ENCODE data around the gene FAM234B.
A peak's percentile ranks its signal among the peaks of the same experiment; 100 is the strongest.
"Not testable (repeated sequence)": the region's sequence is repeated elsewhere in the genome, so short reads cannot be mapped to it uniquely, and the experiment has no call there.

The FAM234B gene

GRCh38 chr12:13083638-13084037 is 39.5 kb downstream of the FAM234B start:
- not testable (repeated sequence) for H3K9me3 ChIP-seq (ENCODE audit: control insufficient read depth, low read length); H3K4me3 ChIP-seq (ENCODE audit: low read length); H3K9ac ChIP-seq (ENCODE audit: low read length); DNase-seq (ENCODE audit: low read depth); H3K27me3 ChIP-seq (replicated peaks; ENCODE audit: control insufficient read depth, insufficient read depth, low read length); H3K4me1 ChIP-seq (ENCODE audit: control insufficient read depth, insufficient read depth, low read length)
- H3K36me3 ChIP-seq (ENCODE audit: control insufficient read depth, insufficient read depth, low read length, severe bottlenecking), result peaks cover 28% of the 10 kb centered on the region

GRCh38 chr12:13084898-13085640 is 40.9 kb downstream of the FAM234B start:
- no peak for DNase-seq (ENCODE audit: low read depth)
- Histone ChIP-seq H3K4me1 (ENCODE audit: control insufficient read depth, insufficient read depth, low read length) (peaks cover 6% of the 10 kb centered on the region), H3K9me3 (ENCODE audit: control insufficient read depth, low read length) (no peaks in the 10 kb centered on the region), H3K27me3 (replicated peaks; ENCODE audit: control insufficient read depth, insufficient read depth, low read length) (no peaks in the 10 kb centered on the region), H3K36me3 (ENCODE audit: control insufficient read depth, insufficient read depth, low read length, severe bottlenecking) (peaks cover 23% of the 10 kb centered on the region), H3K4me3 (ENCODE audit: low read length) (no peak overlapping the region), H3K9ac (ENCODE audit: low read length) (no peak overlapping the region)

GRCh38 chr12:13085968-13086686 is 41.9 kb downstream of the FAM234B start:
- H3K4me1 ChIP-seq (ENCODE audit: control insufficient read depth, insufficient read depth, low read length), result peaks cover 6% of the 10 kb centered on the region
- H3K36me3 ChIP-seq (ENCODE audit: control insufficient read depth, insufficient read depth, low read length, severe bottlenecking), result peaks cover 13% of the 10 kb centered on the region
- no peak overlapping the region for H3K9ac ChIP-seq (ENCODE audit: low read length)
- H3K4me3 ChIP-seq (ENCODE audit: low read length), result no peak overlapping the region
- H3K9me3 ChIP-seq (ENCODE audit: control insufficient read depth, low read length), result no peaks in the 10 kb centered on the region
- H3K27me3 ChIP-seq (replicated peaks; ENCODE audit: control insufficient read depth, insufficient read depth, low read length), result no peaks in the 10 kb centered on the region
- DNase-seq (ENCODE audit: low read depth), result no peak

- Histone ChIP-seq H3K9ac (ENCODE audit: low read length) (no peak overlapping the region), H3K36me3 (ENCODE audit: control insufficient read depth, insufficient read depth, low read length, severe bottlenecking) (peaks cover 8% of the 10 kb centered on the region), H3K9me3 (ENCODE audit: control insufficient read depth, low read length) (no peaks in the 10 kb centered on the region), H3K4me1 (ENCODE audit: control insufficient read depth, insufficient read depth, low read length) (peaks cover 16% of the 10 kb centered on the region), H3K4me3 (ENCODE audit: low read length) (no peak overlapping the region), H3K27me3 (replicated peaks; ENCODE audit: control insufficient read depth, insufficient read depth, low read length) (no peaks in the 10 kb centered on the region)
- DNase-seq (ENCODE audit: low read depth), result no peak
Observed at GRCh38 chr12:13087766-13088165, 43.6 kb downstream of the FAM234B start.

GRCh38 chr12:13088496-13088895 is 44.3 kb downstream of the FAM234B start:
- Histone ChIP-seq H3K4me3 (ENCODE audit: low read length) (no peak overlapping the region), H3K27me3 (replicated peaks; ENCODE audit: control insufficient read depth, insufficient read depth, low read length) (no peaks in the 10 kb centered on the region), H3K9ac (ENCODE audit: low read length) (no peak overlapping the region), H3K4me1 (ENCODE audit: control insufficient read depth, insufficient read depth, low read length) (peaks cover 21% of the 10 kb centered on the region), H3K36me3 (ENCODE audit: control insufficient read depth, insufficient read depth, low read length, severe bottlenecking) (peaks cover 8% of the 10 kb centered on the region), H3K9me3 (ENCODE audit: control insufficient read depth, low read length) (no peaks in the 10 kb centered on the region)
- no peak for DNase-seq (ENCODE audit: low read depth)

GRCh38 chr12:13090054-13090453 is 45.9 kb downstream of the FAM234B start:
- DNase-seq (ENCODE audit: low read depth), result no peak
- Histone ChIP-seq H3K9me3 (ENCODE audit: control insufficient read depth, low read length) (no peaks in the 10 kb centered on the region), H3K9ac (ENCODE audit: low read length) (no peak overlapping the region), H3K4me1 (ENCODE audit: control insufficient read depth, insufficient read depth, low read length) (peaks cover 37% of the 10 kb centered on the region), H3K36me3 (ENCODE audit: control insufficient read depth, insufficient read depth, low read length, severe bottlenecking) (peaks cover 2% of the 10 kb centered on the region), H3K27me3 (replicated peaks; ENCODE audit: control insufficient read depth, insufficient read depth, low read length) (no peaks in the 10 kb centered on the region), H3K4me3 (ENCODE audit: low read length) (no peak overlapping the region)

GRCh38 chr12:13091832-13092231 is 47.7 kb downstream of the FAM234B start:
- H3K9ac ChIP-seq (ENCODE audit: low read length), result no peak overlapping the region
- H3K9me3 ChIP-seq (ENCODE audit: control insufficient read depth, low read length), result no peaks in the 10 kb centered on the region
- H3K4me3 ChIP-seq (ENCODE audit: low read length), result no peak overlapping the region
- peaks cover 36% of the 10 kb centered on the region for H3K4me1 ChIP-seq (ENCODE audit: control insufficient read depth, insufficient read depth, low read length)
- no peak for DNase-seq (ENCODE audit: low read depth)
- H3K36me3 ChIP-seq (ENCODE audit: control insufficient read depth, insufficient read depth, low read length, severe bottlenecking), result no peaks in the 10 kb centered on the region
- no peaks in the 10 kb centered on the region for H3K27me3 ChIP-seq (replicated peaks; ENCODE audit: control insufficient read depth, insufficient read depth, low read length)

GRCh38 chr12:13093191-13093847 is 49.1 kb downstream of the FAM234B start:
- H3K27me3 ChIP-seq (replicated peaks; ENCODE audit: control insufficient read depth, insufficient read depth, low read length), result no peaks in the 10 kb centered on the region
- no peaks in the 10 kb centered on the region for H3K36me3 ChIP-seq (ENCODE audit: control insufficient read depth, insufficient read depth, low read length, severe bottlenecking)
- peak overlapping the region; percentile 39 for H3K4me3 ChIP-seq (ENCODE audit: low read length)
- DNase-seq (ENCODE audit: low read depth), result peak; percentile 47
- H3K9me3 ChIP-seq (ENCODE audit: control insufficient read depth, low read length), result no peaks in the 10 kb centered on the region
- H3K4me1 ChIP-seq (ENCODE audit: control insufficient read depth, insufficient read depth, low read length), result peaks cover 47% of the 10 kb centered on the region
- H3K9ac ChIP-seq (ENCODE audit: low read length), result peak overlapping the region; percentile 81

- no peaks in the 10 kb centered on the region for H3K9me3 ChIP-seq (ENCODE audit: control insufficient read depth, low read length)
- H3K4me3 ChIP-seq (ENCODE audit: low read length), result peak overlapping the region; percentile 39
- peak; percentile 34 for DNase-seq (ENCODE audit: low read depth)
- peak overlapping the region; percentile 81 for H3K9ac ChIP-seq (ENCODE audit: low read length)
- no peaks in the 10 kb centered on the region for H3K36me3 ChIP-seq (ENCODE audit: control insufficient read depth, insufficient read depth, low read length, severe bottlenecking)
- H3K27me3 ChIP-seq (replicated peaks; ENCODE audit: control insufficient read depth, insufficient read depth, low read length), result no peaks in the 10 kb centered on the region
- H3K4me1 ChIP-seq (ENCODE audit: control insufficient read depth, insufficient read depth, low read length), result peaks cover 50% of the 10 kb centered on the region
Observed at GRCh38 chr12:13093848-13094220, 49.7 kb downstream of the FAM234B start.

GRCh38 chr12:13094367-13094766 is 50.2 kb downstream of the FAM234B start:
- Histone ChIP-seq H3K4me1 (ENCODE audit: control insufficient read depth, insufficient read depth, low read length) (peaks cover 55% of the 10 kb centered on the region), H3K9ac (ENCODE audit: low read length) (peak overlapping the region; percentile 81), H3K4me3 (ENCODE audit: low read length) (peak overlapping the region; percentile 39), H3K9me3 (ENCODE audit: control insufficient read depth, low read length) (no peaks in the 10 kb centered on the region), H3K36me3 (ENCODE audit: control insufficient read depth, insufficient read depth, low read length, severe bottlenecking) (no peaks in the 10 kb centered on the region), H3K27me3 (replicated peaks; ENCODE audit: control insufficient read depth, insufficient read depth, low read length) (no peaks in the 10 kb centered on the region)
- DNase-seq (ENCODE audit: low read depth), result peak; percentile 73

- peaks cover 66% of the 10 kb centered on the region for H3K4me1 ChIP-seq (ENCODE audit: control insufficient read depth, insufficient read depth, low read length)
- DNase-seq (ENCODE audit: low read depth), result no peak
- no peak overlapping the region for H3K9ac ChIP-seq (ENCODE audit: low read length)
- H3K36me3 ChIP-seq (ENCODE audit: control insufficient read depth, insufficient read depth, low read length, severe bottlenecking), result no peaks in the 10 kb centered on the region
- no peaks in the 10 kb centered on the region for H3K9me3 ChIP-seq (ENCODE audit: control insufficient read depth, low read length)
- no peaks in the 10 kb centered on the region for H3K27me3 ChIP-seq (replicated peaks; ENCODE audit: control insufficient read depth, insufficient read depth, low read length)
- H3K4me3 ChIP-seq (ENCODE audit: low read length), result no peak overlapping the region
Observed at GRCh38 chr12:13095266-13095995, 51.2 kb downstream of the FAM234B start.
